ENCODE measurements around the gene GNB1.
"Not testable (repeated sequence)": the region's sequence is repeated elsewhere in the genome, so short reads cannot be mapped to it uniquely, and the experiment has no call there.

GNB1 gene

DNA sequence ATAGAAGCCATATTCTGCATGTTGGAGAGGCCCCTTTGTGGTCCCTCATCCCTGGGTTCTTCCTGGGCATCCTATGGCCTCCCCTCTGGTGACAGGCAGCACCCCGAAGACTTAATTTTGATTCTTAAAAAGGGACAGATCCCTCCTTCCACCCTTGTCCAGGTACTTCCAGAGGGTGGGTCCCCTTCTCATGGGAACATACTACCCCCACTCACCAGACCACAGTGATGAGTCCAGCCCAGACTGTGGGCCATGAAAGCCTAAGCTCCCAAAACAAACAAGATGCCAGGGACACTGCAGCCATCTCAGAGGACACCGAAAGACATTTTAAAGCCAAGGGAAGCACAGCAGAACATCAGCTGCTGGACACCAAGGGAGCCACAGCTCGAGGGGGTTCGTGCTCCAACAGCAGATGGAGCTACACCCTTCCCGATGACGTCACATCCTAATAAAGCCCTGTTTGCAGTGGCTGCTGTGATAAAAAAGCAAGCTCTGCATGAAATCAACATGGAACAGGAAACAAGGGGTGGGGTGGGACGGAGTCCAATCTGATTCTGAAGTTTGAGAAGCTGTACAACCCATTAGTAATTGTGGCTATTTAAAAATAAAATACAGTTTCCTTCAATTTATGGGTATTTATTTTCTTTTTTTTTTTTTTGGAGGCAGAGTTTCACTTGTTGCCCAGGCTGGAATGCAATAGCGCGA, 32.4 kb downstream of the GNB1 start:
- DNase-seq (ENCODE audit: low spot score): no peak

DNA sequence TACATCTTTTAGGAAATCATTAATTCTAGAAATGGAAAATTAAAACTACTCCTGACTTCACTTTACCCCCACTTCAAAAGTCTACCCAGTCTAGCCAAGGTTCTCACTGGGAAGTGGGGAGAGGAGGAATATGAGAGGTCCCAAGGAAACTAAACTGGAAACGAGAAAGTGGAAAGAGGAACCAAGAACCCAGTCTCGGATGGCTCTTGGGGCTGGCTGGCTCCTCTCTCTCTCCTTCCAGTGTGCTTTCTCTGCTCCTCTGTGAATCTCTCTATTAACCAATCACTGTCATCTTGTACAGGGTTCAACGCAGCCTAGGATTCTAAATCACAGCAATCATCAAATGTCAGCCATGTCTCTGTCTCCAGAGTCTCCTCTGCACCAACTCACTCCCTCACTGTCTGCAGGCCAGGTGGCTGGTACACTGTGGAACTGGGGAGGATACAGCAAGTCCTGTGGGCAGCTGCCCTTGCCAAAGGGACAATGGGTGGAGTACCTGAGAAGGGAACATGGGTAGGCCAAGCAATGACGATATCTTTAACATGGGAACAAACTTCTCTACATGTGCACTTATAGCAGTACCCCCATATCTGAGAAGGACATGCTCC, 33.7 kb downstream of the GNB1 start:
- DNase-seq (ENCODE audit: low spot score): no peak

DNA sequence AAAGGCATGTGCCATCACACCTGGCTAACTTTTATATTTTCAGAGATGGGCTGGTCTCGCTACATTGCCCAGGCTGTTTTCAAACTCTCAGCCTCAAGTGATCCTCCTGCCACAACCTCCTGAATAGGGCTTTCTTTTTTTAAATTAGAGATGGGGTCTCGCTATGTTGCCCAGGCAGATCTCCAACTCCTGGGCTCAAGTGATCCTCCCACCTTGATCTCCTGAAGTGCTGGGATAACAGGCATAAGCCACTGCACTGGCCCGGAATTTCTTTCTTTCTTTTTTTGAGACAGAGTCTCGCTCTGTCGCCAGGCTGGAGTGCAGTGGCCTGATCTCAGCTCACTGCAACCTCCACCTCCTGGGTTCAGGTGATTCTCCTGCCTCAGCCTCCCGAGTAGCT, 34.7 kb downstream of the GNB1 start:
- DNase-seq (ENCODE audit: low spot score): not testable (repeated sequence)

DNA sequence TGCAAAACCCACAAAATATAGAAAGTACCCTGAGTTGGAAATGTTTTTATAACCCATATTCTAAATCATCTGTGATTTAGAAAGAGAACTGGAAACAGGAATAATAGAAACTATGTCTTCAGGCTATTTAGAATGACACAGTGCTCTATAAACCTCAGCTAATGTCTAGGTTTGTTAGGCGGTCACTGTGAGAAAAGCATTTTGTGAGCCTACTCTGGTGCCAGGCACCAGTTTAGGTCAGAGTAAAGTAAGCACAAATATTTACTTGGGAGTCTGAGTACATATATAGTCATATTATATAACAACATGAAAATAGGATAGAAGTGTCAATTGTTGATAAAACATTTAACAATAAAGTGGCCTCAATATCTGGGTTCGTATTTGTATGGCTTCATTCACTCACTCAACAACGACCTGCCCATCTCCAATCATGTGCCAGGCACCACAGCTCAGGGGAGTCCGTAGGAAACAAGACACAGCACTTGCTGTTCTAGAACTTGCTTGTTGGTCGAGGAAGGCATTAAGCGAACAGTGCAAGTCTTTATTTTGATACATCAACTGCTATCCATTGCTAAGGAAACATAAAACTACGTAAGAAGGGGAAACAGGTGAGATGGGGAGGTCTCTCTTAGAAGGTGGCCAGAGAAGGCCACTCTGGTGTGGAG, 37.2 kb downstream of the GNB1 start:
- no peak for DNase-seq (ENCODE audit: low spot score)

DNA sequence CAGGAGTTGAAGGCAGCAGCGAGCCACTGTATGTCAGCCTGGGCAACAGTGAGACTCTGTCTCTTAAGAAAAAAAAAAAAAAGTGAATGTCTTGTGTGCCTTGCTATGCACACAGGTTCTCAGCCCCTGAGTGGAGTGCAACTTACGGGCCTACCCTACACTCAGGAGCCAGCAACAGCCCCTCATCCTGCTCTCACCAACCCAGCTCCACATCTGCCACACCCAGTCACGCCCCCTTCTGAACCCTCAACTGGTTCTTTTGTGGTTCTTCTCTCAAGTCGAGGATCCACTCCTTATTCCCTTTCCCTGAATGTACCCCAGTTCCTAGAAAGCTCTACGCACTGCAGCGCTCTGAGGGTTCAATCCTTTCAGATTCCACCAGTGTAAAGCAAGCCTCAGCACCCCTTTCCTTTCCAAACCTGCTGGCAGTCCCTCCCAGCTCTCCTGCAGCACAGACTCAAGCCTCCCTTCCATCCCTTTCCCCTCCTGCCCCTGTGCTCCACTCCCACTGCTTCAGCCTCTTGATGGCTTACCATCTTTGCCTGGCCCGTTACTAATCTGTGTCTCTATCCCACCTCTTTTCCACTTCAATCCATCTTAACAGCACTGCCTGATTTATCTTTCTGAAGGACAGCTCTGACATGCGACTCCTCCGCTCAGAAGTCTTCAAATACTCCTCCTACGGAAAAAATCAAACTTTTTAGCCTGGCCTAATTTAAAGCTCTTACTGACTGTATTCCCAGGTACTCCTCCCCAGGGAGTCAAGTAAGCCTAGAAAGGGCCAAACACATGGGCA, 38.1 kb downstream of the GNB1 start:
- no peak for DNase-seq (ENCODE audit: low spot score)

DNA sequence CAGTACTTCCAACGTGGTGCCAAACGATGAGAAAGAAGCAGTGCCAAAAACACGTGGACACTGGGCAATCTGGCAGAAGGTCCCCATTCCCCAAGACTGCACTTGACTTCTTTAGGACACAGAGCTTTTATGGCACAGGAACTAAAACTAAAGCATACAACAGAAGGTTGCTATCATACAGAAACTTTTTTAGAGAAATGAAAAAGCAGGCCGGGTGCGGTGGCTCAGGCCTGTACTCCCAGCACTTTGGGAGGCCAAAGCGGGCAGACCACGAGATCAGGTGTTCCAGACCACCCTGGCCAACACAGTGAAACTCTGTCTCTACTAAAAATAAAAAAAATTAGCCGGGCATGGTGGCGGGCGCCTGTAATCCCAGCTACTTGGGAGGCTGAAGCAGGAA, 43.0 kb downstream of the GNB1 start:
- DNase-seq (ENCODE audit: low spot score): no peak

DNA sequence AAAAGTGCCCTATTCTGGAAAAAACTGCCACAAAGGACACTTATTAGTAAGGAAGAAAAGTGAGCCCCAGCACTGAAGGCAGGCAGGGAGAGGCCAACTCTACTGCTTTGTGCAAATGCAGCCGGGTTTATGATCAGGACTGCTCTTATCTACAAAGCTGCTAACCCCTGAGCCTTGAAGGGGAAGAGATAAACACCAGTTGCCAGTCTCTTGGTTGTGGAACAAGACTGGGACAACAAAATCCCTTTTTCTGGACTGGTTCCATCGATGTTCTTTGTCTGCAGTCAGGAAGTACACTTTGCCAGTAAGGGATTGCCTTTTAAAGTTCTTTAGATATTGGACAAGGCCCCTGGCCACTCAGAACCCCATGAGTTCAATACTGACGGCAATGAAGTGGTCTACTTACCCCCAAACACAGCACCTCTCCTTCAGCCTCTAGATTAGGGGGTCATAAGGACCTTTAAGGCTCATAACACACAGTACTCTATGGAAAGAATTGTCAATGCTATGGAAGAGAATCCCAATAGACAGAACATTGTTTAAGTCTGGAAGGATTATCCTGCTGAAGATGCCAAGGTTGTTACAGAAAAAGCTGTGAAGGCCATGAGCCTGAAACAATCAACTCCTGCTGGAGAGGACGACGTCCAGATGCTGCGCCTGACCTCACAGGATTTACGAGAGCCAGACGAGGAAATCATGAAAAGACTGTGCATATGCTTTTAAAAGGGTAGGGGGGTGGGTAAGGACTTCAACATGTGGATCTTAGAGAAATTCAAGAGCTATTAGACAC, 43.6 kb downstream of the GNB1 start:
- no peak for DNase-seq (ENCODE audit: low spot score)

DNA sequence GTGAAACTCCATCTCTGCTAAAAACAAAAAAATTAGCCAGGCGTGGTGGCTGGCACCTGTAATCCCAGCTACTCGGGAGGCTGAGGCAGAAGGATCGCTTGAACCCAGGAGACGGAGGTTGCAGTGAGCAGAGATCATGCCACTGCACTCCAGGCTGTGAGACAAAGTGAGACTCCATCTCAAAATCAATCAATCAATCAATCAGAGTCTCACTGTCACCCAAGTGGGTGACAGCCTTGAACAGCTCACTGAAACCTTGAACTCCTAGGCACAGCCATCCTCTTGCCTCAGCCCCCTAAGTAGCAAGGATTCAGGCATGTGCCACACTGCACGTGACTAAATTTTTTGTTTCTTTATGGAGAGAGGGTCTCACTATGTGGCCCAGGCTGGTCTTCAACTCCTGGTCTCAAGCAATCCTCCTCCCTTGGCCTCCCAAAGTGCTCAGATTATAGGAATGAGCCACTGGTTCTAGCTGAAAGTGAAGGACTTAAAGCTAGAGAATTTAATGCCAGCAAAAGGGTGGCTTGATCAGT, 44.4 kb downstream of the GNB1 start:
- DNase-seq (ENCODE audit: low spot score): no peak

DNA sequence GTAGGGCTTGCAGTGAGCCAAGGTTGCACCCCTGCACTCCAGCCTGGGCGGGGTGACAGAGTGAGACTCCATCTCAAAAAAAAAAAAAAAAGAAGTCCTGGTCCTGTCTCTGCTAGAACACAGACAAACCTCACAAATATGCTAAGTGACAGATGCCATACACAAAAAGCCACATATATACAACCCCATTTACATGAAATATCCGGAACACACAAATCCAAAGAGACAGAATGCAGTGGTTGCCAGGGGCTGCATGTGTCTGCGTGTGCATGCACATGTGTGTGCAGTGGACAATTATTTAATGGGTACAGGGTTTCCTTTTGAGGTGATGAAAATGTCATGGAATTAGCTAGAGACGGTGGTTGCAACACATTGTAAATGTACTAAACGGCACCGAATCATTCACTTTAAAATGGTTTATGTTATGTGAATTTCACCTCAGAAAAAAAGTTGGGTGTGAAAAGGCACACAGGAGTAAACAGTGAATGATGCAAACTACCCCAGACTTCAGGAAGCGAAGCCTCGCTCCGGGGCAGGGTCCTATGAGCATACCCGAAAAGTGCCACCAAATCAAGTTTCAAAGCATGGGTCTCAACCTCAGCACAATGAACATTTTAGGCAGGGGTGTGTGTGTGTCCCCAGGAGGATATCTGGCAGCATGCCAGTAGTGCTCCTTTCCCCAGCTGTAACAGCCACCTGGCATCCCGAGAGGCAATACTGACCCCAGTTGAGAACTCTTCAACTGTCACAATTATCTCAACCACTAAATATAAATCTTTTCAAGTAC, 48.3 kb downstream of the GNB1 start:
- DNase-seq (ENCODE audit: low spot score): no peak

DNA sequence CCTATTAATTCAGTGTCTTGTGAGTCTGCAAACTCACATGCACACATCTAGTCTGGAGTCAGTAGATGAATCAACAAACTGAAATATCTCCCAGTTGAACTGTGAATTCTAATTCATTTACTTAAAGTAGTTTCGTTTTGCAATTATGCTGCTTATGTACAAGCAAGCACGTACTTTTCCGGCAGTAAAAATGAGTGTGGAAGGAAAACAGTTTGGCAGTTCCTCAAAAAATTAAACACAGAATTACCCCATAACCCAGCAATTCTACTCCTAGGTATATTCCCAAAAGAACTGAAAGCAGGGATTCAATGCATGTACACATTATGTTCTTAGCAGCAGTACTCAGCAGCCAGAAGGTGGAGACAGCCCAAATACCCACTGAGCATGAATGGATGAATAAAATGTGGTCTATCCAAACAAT, 49.3 kb downstream of the GNB1 start:
- no peak for DNase-seq (ENCODE audit: low spot score)

DNA sequence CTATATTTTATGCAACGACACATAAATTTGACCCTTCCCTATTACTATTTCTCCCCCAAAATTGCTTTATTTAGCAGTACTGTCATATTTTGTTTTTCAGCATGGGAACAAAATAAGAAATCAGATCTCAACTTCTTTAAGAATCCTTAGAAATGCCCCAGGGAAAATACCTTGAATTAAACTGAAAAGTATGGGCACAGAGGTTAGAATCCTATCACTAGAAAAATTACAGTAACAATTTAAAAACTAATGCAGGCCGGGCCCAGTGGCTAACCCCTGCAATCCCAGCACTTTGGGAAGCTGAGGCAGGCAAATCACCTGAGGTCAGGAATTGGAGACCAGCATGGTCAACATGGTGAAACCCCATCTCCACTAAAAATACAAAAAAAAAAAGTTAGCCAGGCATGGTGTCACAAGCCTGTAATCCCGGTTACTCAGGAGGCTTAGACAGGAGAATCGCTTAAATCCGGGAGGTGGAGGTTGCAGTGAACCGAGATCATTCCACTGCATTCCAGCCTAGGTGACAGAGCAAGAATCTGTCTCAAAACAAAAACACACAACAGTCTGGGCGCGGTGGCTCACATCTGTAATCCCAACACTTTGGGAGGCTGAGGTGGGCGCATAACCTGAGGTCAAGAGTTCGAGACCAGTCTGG, 51.4 kb downstream of the GNB1 start:
- DNase-seq (ENCODE audit: low spot score): no peak

DNA sequence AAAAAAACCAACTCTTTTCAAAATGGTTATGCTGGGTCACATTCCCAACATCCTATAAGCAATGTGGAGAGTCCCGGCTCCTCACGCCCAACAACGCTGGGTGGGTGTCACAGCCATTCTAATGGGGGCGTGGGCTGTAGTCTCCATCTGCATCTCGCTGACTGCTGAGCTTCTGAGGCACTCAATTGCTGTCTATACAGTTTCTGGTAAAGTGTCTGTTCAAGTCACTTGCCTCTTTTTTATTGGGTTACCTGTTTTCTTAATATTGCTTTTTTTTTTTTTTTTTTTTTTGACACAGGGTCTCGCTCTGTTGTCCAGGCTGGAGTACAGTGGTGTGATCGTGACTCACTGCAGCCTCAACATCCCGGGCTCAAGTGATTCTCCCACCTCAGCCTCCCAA, 54.8 kb downstream of the GNB1 start:
- no peak for DNase-seq (ENCODE audit: low spot score)

DNA sequence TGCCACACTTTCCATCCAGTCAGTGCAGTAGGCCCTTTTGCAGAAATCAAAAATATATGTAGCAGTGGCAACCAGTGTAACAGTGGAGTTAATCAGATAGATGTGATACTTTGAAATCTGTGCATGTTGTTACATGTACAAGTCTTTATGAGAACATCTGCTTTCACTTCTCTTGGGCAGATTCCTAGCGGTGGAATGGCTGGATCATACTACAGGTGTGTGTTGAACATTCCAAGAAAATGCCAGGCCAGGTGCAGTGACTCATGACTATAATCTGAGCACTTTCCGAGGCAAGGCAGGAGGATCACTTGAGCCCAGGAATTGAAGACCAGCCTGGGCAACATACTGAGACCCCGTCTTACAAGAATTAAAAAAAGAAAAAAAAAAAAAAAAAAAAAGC, 55.3 kb downstream of the GNB1 start:
- no peak for DNase-seq (ENCODE audit: low spot score)

DNA sequence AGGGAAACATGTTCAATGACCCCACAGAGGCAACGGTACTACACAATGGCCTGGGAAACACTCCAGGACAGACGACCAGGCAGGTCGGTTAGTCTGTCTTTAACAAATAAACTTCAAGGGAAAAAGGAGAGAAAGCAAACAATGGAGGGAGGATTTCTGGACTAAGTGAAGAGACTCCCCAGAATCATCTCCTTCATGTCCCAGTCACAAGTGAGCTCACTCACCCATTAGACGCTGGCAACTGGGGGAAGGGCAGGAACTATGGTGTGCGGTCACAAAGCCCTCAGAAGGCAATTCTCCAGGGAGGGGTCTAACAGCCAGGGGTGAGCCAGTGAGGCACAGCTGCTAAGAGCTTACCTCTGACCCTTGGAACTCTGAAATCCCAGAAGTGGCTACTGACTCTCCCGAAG, 57.0 kb downstream of the GNB1 start:
- no peak for DNase-seq (ENCODE audit: low spot score)

DNA sequence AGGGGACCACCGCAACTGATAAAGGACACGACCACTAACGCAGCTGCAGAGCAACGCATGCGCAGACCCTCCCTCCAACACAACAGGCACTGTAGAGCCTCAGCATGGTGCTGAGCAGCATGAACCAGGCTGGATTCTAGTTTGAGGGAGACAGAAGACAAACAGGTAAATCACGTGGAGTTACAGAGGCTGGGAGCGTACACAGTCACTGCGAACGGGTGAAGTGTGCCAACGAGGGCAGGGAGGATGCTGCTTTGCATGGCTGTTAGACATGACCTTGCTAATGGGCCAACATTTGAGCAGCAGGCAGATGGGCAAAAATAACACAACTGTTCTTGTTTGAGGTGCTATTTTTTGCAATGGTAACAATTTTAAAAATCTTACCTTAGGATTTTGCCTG, 57.4 kb downstream of the GNB1 start:
- no peak for DNase-seq (ENCODE audit: low spot score)

DNA sequence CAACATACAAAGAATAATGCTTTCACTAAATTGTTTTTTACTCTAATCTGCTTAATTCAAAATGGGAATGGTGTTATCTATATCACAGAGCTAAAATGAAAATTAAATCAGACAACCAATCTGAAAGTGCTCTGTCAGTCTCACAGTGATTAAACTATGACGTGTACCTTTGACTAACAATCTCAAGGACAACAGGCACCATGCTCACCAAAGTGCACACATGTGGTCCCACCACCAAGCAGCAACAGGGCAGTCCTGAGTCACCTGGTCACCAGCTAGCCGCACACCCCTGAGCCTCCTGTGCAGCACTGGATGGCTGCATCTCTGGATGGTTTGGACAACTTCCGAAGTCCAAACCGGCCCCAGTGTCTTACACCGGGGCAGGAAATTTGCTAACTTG, 58.1 kb downstream of the GNB1 start:
- DNase-seq (ENCODE audit: low spot score): no peak

DNA sequence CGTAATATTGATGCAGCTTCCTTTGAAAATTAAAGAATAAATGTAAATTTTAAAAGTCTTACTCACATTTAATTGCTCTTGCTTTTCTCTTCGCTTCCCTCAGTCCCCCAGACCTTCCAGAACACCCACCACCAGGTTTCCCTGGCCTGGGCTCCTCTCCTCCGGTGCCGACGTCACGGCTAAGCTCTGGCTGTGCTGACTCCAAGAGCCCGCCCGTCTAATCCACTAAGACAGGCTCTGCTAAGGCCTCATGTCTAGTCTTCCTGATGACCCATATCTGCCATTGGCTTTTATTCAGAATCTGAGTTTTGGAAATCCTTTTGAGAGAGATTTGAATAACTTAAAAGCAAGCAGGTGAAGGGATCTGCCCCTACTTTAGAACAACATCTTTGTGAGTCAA, 58.7 kb downstream of the GNB1 start:
- no peak for DNase-seq (ENCODE audit: low spot score)

DNA sequence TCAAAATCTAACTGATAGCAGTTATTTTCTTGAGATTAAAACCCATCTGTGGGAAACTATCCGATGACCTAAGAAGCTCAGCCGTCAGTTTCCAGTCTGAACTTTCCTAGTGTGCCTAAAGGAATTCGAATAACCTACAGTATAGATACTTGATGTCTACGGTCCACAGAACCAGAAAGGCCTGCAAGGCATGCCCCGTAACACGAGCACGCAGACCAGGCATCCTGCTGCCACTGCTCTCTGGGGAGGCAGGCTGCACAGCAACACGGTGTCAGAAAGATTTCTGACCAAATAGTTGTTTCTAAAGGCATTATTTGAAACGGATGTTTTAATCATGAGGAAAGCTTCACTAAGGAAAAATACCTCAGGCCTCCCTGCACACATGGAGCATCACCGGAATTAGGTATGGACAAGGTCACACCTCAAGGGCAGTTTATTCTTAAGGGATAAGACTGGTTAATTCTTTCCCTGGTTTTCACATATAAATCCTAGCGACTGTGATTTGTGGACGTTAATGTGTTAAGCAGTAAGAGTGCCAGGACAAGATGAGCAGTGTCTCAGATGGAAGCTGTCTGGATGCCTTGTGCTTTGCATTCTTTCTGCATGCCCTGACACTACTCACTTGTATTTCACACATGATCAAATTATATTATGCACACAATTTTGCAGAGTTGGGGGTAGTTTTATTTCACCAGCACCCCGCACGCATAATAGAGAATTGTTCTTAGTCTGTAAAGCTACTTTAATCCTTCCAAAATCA, 63.6 kb downstream of the GNB1 start:
- no peak for DNase-seq (ENCODE audit: low spot score)

DNA sequence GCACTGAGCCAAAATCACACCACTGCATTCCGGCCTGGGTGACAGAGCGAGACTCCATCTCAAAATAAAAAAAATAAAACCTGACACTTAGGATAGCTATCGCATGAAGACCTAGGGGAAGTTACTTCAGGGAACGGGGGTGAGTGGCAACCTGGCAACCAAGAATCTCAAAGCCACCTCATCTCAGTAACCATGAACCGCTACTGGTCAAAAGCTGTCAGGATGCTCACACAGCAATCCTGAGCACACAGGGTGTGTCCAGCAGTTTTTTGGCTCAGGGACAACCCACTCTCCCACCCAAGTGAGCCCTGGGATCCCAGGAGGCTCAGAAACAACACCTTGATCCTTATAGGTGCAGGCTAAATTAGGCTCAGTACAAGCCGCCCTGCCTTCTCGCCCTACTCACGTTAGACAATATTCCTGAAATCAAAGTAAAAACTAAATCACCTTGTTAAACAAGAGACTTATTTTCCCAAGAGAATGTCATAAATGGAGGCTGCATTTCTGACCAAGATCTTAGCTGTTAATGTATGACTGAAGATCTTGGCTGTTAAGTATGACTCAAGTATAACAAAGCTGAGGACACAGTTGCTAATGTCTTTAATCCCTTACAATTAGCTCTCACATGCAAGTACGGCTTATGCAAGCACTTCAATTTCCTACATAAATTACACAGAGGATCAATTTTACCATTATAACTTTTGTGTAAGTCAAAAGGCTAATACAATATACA, 64.4 kb downstream of the GNB1 start:
- DNase-seq (ENCODE audit: low spot score): no peak
